ENCODE measurements around the gene ST7L. TPM values are rescaled to one million over a fixed set of nuclear protein-coding genes. Genes with fewer than 3 reads are reported as not detected.

The ST7L gene, protein sequence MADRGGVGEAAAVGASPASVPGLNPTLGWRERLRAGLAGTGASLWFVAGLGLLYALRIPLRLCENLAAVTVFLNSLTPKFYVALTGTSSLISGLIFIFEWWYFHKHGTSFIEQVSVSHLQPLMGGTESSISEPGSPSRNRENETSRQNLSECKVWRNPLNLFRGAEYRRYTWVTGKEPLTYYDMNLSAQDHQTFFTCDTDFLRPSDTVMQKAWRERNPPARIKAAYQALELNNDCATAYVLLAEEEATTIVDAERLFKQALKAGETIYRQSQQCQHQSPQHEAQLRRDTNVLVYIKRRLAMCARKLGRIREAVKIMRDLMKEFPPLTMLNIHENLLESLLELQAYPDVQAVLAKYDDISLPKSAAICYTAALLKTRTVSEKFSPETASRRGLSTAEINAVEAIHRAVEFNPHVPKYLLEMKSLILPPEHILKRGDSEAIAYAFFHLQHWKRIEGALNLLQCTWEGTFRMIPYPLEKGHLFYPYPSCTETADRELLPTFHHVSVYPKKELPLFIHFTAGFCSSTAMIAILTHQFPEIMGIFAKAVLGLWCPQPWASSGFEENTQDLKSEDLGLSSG
- total RNA-seq (20.6 TPM), polyA plus RNA-seq (ENCODE audit: insufficient read depth, low read depth, low replicate concordance) (12.9 TPM)
- long read RNA-seq, donor 1, partial matches to known transcripts: 0 of 22 reads
- long read RNA-seq, donor 1, other reads (novel, unspliced or antisense): 22 of 22 reads
- long read RNA-seq, donor 2, full-length matches to known transcripts: 2 of 52 reads
- long read RNA-seq, donor 2, partial matches to known transcripts: 16 of 52 reads
- long read RNA-seq, donor 2, other reads (novel, unspliced or antisense): 34 of 52 reads
- long read RNA-seq, donor 3, partial matches to known transcripts: 23 of 26 reads
- long read RNA-seq, donor 3, other reads (novel, unspliced or antisense): 0 of 26 reads
- long read RNA-seq, donor 4, partial matches to known transcripts: 0 of 2 reads
- long read RNA-seq, donor 4, other reads (novel, unspliced or antisense): 0 of 2 reads
- long read RNA-seq, donor 5: 0 reads
- long read RNA-seq, donor 6, full-length matches to known transcripts: 4 of 259 reads
- long read RNA-seq, donor 6, partial matches to known transcripts: 189 of 259 reads
- long read RNA-seq, donor 6, other reads (novel, unspliced or antisense): 66 of 259 reads
- long read RNA-seq, donor 7, full-length matches to known transcripts: 8 of 21 reads
- long read RNA-seq, donor 7, partial matches to known transcripts: 4 of 21 reads
- long read RNA-seq, donor 7, other reads (novel, unspliced or antisense): 9 of 21 reads
- long read RNA-seq, donor 8, full-length matches to known transcripts: 2 of 13 reads
- long read RNA-seq, donor 8, partial matches to known transcripts: 11 of 13 reads
- long read RNA-seq, donor 8, other reads (novel, unspliced or antisense): 0 of 13 reads
- long read RNA-seq, donor 9, partial matches to known transcripts: 0 of 2 reads
- long read RNA-seq, donor 9, other reads (novel, unspliced or antisense): 0 of 2 reads
- long read RNA-seq, donor 10, partial matches to known transcripts: 0 of 3 reads
- long read RNA-seq, donor 10, other reads (novel, unspliced or antisense): 0 of 3 reads

- Histone ChIP-seq H3K27ac (ENCODE audit: low read depth in 2 of 2, low read length in 2 of 2) (peak within 1 kb of the TSS; percentile 98 to 99), H3K36me3 (ENCODE audit: control insufficient read depth in 2 of 3, insufficient read depth in 3 of 3, low read length in 3 of 3) (peaks cover 0 to 4% (median 2%) of the 10 kb centered on the region in 3 donors), H3K9me3 (ENCODE audit: control insufficient read depth in 2 of 3, insufficient read depth in 1 of 3, low read length in 3 of 3) (no peaks in the 10 kb centered on the region), H3K4me3 (ENCODE audit: low read length in 3 of 3) (peak within 1 kb of the TSS; percentile 89 to 99 (median 92)), H3K27me3 (ENCODE audit: control insufficient read depth, insufficient read depth, low read length) (no peaks in the 10 kb centered on the region), H3K9ac (ENCODE audit: low read length in 3 of 3) (peak within 1 kb of the TSS; percentile 92 to 100 (median 96)), H3K4me1 (ENCODE audit: control insufficient read depth in 2 of 3, insufficient read depth in 2 of 3, low read depth in 1 of 3, low read length in 3 of 3) (peaks cover 7 to 13% (median 11%) of the 10 kb centered on the region in 3 donors)
- peak; percentile 65 to 92 (median 82) for DNase-seq
- FAIRE-seq: no peak
- intact Hi-C loops (cut with DNase I): no loop called here
- TF ChIP-seq, protein P1, sequence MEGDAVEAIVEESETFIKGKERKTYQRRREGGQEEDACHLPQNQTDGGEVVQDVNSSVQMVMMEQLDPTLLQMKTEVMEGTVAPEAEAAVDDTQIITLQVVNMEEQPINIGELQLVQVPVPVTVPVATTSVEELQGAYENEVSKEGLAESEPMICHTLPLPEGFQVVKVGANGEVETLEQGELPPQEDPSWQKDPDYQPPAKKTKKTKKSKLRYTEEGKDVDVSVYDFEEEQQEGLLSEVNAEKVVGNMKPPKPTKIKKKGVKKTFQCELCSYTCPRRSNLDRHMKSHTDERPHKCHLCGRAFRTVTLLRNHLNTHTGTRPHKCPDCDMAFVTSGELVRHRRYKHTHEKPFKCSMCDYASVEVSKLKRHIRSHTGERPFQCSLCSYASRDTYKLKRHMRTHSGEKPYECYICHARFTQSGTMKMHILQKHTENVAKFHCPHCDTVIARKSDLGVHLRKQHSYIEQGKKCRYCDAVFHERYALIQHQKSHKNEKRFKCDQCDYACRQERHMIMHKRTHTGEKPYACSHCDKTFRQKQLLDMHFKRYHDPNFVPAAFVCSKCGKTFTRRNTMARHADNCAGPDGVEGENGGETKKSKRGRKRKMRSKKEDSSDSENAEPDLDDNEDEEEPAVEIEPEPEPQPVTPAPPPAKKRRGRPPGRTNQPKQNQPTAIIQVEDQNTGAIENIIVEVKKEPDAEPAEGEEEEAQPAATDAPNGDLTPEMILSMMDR (IDR thresholded peaks at IDR 0.05; ENCODE audit: borderline replicate concordance, extremely low read depth, insufficient read depth): no peak
These were observed at the start of gene ST7L for GRCh38 chr1:112618721-112619517. Gene ST7L (minus strand): TSS chr1:112619141. CDS start chr1:112619113, 28 bp downstream.

- H3K27ac ChIP-seq (ENCODE audit: low read depth in 2 of 2, low read length in 2 of 2): no peak overlapping the region
- H3K4me1 ChIP-seq (ENCODE audit: control insufficient read depth in 2 of 3, insufficient read depth in 2 of 3, low read depth in 1 of 3, low read length in 3 of 3): no peaks in the 10 kb centered on the region
- H3K9me3 ChIP-seq (ENCODE audit: control insufficient read depth in 2 of 3, insufficient read depth in 1 of 3, low read length in 3 of 3): no peaks in the 10 kb centered on the region
- H3K27me3 ChIP-seq (ENCODE audit: control insufficient read depth, insufficient read depth, low read length): no peaks in the 10 kb centered on the region
- intact Hi-C loops (cut with DNase I): no loop called here
- FAIRE-seq: no peak
- no peak overlapping the region for H3K4me3 ChIP-seq (ENCODE audit: low read length in 3 of 3)
- TF ChIP-seq, protein P1 (IDR thresholded peaks at IDR 0.05; ENCODE audit: borderline replicate concordance, extremely low read depth, insufficient read depth): no peak
- no peak for DNase-seq
- no peak overlapping the region for H3K9ac ChIP-seq (ENCODE audit: low read length in 3 of 3)
- H3K36me3 ChIP-seq (ENCODE audit: control insufficient read depth in 2 of 3, insufficient read depth in 3 of 3, low read length in 3 of 3): peaks cover 9 to 33% (median 17%) of the 10 kb centered on the region in 3 donors
These were observed 48.0 kb upstream of the ST7L start for GRCh38 chr1:112666946-112667345.

Data from kidney (tissue), 22 donors.